NCI-H446 (cell line): Measurements from ENCODE around the gene NRXN2.
"Not testable (repeated sequence)": the region's sequence is repeated elsewhere in the genome, so short reads cannot be mapped to it uniquely, and the experiment has no call there.

Source experiments
- DNase-seq, 2 experiments: peaks; one replicate each; lab custom pipeline; 2025; lab: John Stamatoyannopoulos, UW

NRXN2 gene

DNA sequence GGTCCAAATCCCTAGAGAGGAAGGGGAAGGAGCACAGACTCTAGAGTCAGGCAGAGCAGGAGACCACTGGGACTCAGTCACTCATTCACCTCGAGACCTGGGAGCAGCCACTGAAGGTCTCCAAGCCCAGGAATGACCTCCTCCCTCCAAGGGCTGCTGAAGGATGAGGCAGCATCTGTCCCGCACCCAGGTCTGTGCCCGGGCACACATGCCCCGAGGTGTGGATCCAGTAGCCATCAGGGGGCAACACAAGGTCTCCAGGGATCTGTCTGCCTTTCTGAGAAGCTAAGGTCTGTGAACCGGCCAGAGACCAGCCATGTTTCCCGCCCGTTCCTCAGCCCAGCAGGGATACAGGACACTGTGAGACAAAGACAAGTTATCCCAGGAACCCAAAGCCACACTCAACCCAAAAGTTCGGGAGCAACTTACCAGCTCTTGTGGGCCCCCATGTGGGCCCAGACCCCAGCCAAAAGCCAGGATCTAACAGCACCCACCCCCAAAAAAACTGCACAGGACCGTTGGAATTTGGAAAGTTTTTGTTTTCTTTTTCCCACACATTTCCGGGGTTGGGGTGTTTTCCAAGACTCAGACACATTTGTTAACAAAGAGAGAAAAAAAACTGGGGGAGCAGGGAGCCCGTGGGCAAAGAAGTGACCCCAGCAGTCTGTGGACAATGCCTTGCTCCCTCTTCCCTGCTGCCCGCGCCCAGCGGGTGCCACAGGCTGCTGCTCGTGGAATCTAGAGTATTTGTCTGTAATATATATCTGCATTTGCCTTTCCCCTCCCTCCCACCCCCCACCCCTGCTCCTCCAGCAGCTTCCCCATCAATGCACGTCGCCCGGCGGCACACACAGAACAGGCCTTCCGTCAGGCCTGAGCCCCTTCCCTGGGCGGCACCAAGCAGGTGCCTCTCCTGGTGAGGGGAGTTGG is 117.1 kb downstream of the NRXN2 start:
- no peak for DNase-seq

DNA sequence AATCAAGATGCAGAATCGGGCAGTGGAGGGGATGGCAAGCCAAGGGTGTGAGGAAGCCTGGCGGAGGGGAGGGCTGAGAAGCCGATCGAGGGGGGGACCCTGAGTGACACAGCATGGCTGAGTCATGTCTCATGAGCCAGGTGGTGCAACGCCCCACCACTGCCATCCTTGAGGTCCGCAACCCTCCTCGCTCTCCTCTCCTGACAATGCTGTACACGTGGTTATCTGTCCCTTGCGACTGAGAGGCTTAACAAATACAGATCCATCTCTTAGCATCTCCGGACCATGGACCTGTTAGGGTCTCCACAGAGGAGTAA is 117.8 kb downstream of the NRXN2 start:
- DNase-seq: no peak

DNA sequence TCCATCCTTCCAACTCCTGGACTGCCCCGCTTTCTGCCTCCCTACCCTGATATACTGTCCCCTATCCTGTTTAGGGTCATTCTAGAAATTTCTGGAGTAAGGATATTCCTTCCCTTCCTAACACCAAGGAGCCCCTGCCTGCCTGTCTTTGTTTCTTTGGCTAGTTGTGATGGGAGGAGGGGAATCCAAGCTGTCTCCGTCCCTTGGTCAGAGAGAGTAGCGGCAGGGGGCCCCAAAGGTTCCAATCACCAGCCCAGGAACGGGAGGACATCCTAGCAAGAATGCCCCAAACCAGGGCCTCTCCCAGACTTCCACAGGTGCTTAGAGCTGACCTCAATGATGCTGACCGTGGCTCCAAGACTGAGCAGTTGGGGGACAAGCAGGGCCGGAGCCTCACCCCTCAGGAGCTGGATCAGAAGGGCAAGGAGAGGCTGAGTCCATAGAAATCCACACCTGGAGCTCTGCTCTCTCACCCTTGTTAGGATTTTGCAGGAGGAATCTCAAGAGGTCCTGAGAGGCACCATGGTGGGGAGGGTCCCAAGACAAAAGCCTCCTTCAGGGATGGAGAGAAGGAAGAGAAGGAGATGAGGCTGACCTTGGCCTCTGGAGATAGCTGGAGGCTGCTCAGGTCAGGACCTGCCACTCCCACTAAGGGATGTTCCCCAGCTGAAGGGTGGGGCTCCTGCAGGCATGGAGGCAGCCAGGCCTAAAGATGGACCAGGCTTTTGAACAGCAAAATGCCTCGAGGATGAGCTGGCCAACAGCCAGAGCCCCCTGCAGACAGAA is 118.3 kb downstream of the NRXN2 start:
- DNase-seq: no peak

DNA sequence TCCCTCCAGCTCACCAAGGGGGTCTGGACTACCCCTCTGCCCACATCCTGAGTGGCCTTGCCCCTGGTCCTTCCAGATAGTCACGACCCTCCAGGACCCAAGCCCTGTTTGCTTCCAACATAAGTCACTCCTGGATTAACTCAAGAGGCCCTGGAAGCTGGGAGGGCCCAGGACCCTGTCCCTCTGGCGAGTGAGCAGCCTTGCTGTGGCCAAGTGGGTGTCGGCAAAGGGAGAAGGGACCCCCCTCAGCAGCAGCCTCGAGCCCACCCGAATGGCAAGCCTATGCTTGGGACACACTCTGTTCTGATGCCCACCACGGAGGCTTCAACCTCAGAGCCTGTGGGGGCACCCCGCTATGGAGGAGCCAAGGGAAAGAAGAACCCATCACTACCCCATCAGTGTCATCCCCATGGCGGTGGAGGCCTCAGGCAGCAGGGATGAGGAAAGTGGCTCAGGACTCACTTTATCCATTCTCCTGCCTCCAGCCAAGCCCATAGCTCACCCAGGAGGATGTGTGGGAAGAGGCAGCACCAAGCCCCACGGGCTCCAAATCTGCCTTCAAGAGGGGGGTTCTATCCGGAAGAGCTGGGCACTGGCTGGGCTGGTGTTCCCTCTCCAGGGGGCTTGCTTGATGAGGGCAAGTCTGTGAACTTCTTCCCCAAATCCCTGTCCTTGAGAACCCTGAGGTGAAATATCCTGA is 119.4 kb downstream of the NRXN2 start:
- no peak for DNase-seq

DNA sequence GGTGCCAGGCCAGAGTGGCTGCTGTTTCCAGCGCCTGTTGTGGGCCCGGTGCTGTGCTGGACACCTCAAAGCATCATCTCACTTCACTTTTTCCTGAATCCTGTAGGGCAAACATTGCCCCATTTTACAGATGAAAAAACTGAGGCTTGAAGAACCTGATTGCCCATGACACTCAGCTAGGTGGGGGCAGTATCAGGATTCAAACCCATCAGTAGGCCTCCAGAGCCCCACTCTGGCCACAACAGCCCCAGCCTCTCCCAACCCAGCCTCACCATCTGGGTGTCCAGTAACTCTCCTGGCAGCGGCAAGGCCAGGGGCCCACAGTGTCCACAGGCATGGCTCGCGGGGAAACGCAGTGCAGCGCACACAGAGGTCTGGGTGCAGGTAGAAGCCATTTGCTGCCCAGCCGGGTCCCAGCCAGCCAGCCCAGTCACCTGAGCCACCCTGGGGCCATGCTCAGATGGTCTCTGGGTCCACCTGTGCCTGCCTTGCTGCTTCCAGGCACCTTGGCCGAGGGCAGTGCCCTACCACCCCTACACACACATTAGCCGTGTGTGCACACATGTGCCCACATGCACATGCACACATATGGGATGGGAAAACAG is 120.4 kb downstream of the NRXN2 start:
- DNase-seq: no peak

DNA sequence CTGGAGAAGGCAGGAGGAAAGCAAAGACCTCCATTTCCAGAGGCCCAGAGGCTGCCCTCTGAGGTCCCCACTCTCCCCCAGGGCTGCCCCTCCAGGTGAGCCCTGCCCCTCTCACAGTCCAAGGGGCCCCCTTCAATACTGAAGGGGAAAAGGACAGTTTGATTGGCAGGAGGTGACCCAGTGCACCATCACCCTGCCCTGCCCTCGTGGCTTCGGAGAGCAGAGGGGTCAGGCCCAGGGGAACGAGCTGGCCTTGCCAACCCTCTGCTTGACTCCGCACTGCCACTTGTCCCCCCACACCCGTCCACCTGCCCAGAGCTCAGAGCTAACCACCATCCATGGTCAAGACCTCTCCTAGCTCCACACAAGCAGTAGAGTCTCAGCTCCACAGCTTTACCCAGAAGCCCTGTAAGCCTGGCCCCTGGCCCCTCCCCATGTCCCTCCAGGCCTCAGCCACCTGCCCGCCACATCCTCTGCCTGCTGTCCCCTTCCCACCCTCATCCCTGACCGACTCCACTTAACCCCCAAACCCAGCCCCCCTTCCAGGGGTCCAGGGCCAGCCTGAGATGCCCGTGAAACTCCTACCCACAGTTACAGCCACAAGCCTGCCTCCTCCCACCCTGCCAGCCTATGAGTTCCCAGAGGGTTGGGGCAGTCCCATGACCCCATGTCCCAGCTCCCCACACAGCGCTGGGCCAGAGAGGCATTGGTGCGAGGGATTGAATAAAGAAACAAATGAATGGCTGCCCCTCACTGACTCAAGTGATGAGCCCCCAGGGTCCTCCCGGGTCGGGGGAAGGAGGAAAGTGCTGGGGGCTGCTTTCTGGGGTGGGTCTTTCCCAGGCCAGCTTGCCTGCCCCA is 121.2 kb downstream of the NRXN2 start:
- DNase-seq: no peak

DNA sequence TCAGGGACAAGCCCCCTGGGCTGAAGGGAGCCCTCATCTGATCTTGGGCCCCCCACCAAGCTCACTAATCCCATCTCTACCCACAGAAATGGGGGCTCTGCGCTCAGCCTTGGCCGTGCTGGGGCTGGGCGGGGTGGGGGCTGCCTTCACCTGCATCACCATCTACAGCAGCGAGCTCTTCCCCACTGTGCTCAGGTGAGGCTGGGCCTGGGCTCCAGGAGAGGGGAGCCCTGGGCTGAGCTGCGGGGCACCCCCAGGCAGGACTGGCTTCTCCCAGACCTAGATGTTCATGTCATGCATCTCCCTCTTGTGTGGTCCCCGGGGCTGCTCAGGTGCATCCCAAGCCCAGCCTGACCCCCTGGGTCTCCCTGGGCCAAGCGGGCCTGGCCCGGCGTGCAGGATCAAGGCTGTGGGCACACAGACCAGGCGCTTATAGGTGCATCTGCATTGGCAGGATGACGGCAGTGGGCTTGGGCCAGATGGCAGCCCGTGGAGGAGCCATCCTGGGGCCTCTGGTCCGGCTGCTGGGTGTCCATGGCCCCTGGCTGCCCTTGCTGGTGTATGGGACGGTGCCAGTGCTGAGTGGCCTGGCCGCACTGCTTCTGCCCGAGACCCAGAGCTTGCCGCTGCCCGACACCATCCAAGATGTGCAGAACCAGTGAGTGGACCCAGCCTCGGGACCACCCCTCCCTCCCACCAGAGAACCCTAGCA is 122.6 kb downstream of the NRXN2 start:
- no peak for DNase-seq

DNA sequence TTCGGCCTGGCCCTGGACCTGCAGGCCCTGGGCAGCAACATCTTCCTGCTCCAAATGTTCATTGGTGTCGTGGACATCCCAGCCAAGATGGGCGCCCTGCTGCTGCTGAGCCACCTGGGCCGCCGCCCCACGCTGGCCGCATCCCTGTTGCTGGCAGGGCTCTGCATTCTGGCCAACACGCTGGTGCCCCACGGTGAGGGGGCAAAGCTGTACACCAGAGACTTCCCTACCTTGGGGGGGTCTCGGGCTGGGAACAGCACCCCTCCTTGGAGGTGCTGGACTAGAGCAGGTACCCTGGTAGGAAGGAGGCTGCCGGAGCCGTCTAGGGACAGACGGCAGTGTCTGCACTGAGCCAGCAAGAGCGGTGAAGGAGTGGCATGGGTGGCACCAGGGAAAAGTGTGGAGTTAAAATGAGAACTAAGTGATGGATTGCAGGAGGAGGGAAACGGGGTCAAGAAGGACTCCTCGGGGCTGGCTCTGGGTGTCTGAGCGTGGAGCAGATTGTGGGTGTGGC is 123.2 kb downstream of the NRXN2 start:
- no peak for DNase-seq

DNA sequence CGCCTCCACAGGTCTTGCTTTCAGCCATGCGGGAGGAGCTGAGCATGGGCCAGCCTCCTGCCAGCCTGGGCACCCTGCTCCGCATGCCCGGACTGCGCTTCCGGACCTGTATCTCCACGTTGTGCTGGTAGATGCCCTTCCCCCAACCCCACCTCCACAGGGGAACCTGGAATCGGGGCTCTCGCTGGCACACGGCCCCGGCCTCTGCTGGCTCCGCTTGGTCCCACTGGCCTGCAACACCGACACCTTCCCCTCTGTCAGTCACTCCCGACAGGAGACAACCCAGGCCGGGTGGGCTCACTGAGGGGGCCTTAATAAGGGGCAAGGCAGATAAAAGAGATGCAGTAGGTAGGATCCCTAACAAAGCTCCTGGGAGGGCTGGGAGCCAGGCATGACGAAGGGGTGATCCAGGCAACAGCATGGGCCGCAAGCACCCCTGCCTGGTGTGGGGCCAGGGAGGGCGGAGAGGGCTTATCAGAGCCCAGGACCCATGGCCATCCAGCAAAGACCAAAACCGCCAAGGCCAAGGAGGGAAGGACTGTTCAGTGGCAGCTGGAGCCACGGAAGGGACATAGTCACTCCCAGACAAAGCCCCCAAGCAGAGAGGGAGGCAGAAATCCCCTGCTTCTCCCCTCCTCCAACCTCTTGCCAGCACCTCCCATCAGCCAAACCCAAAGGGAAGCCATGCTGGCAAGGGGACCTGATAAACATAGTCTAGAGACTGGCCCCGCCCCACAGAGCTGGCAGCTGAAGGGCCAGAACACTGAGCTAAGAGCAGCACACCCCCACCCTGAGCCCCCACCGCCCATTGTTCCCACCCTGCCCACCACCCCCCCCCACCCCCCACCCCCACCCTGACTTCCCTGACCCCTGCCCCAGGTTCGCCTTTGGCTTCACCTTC is 124.0 kb downstream of the NRXN2 start:
- no peak for DNase-seq

DNA sequence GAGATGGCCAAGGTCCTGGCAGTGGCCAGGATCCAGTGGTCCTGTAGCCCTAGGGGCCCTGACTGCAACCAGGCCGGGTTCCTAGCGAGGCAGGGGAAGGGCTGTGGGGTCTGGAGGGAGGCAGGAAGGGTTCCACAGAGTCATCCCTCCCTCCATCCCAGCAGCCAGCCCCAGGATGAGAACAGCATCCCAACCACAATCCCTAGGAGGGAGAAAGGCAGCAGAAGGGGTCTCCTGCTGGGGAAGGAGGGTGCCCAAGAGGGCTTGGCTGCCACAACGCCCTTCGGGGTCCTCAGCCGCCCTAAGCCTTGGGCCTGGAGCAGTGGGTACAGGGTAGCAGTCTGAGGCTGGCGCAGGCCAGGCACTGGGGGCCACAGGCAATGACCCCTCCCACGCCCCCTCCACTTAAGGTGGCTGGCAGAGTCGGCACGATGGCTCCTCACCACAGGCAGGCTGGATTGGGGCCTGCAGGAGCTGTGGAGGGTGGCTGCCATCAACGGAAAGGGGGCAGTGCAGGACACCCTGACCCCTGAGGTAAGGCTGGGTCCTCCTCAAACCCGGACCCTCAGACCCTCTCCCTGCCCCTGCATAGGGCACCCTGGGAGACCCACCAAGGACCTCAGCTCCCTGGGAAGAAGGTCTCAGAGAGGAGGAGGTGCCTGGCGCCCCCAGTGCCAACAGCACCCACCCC is 124.7 kb downstream of the NRXN2 start:
- DNase-seq: no peak

DNA sequence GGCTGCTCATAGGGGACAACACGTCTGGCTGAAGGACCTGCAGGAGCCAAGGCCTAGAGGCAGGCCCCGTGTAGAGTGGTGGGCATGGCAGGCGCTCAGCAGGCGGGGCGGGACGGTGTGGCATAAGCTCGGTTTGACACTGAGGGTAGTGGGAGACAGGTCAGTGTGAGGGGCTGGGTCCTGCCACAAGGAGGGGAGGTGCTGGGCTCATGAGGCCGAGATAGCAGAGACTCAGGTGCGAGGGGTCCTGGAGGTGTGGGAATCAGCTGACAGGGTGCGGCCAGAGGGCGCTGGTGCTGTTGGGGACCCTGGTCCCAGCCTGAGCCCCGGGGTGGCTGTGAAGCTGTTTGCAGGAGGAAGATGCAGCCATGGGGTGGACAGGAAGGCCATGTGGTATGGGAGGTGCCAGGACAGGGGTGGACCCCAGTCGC is 125.3 kb downstream of the NRXN2 start:
- no peak for DNase-seq

DNA sequence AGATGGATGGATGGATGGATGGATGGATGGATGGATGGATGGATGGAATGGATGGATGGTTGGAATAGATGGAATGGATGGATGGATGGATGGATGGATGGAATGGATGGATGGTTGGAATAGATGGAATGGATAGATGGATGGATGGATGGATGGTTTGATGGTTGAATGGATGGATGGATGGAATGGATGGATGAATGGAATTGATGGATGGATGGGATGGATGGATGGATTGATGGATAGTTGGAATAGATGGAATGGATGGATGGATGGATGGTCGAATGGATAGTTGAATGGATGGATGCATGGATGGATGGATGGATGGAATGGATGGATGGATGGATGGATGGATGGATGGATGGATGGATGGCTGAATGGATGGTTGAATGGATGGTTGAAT is 127.1 kb downstream of the NRXN2 start:
- DNase-seq: not testable (repeated sequence)

DNA sequence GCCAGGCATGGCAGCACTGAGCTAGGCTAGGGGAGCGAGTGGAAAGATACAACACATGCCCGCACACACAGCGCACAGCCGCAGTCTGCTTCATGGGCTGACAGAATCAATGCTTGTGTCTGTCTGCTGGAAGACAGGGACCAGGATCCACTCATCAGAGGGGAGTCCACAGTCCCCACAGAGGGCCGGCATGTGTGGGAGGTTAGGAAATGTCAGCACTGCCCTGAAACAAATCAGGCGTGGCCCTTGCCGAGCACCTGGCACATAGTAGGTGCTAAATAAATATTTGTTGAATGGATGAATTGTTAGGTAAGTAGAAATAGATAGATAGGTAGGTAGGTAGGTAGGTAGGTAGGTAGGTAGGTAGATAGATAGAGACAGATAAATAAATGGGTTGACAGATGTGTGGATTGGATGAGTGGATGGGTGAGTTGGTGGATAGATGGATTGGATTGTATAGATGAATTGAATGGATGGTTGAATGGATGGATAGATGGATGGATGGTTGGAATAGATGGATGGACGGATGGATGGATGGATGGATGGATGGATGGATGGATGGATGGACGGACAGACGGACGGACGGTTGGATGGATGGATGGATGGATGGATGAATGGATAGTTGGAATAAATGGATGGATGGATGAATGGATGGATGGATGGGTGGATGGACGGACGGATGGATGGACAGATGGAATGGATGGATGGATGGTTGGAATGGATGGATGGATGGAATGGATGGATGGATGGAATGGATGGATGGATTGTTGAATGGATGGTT is 128.6 kb downstream of the NRXN2 start:
- DNase-seq: no peak

DNA sequence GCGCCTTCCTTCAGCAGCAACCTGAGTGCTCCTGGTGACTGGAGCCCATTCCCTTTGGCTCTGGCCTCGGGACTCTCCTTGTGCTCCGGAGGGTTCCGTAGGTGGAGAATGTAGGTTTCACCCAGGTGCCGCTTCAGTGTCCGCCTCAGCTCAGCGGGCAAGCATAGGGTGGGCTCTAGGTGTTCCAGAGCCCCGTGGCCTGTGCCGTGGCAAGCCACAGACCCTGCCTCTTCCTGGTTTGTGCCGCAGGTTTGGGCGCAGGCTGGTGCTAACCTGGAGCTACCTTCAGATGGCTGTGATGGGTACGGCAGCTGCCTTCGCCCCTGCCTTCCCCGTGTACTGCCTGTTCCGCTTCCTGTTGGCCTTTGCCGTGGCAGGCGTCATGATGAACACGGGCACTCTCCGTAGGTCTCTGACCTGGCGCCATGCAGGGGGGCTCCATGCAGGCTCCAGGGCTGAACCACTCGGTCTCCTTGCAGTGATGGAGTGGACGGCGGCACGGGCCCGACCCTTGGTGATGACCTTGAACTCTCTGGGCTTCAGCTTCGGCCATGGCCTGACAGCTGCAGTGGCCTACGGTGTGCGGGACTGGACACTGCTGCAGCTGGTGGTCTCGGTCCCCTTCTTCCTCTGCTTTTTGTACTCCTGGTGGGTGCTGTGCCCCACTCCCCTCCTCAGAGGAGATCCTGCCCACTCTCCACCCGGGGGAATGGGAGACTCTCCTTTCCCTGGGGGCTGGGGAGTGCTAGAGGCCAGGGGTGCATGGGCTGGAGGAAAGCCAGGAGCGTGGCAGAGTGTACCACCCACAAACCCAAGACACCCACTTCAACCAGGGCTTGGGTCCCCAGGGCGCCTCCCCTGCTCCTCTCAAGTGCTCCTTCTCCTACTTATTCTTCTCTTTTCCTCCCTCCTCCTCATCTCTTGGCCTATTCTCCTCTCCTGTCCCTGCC is 129.6 kb downstream of the NRXN2 start:
- no peak for DNase-seq

DNA sequence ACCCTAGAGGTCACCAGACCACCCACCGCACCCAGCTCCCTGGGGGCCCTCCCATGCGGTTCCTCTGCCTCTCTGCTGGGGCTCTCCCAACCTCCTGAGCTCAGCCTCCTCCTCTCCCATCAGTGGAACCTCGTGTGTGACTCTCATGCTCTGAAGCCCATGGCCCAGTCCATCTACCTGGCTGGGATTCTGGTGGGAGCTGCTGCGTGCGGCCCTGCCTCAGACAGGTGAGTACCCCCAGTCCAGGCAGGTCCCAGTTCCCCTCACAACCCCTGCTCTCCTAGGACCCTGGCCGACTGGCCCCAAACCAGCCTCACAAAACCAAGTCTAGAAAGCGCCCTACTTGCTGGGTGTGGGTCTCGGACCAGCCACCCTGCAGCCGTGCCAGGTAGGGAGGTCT is 130.3 kb downstream of the NRXN2 start:
- DNase-seq: no peak

DNA sequence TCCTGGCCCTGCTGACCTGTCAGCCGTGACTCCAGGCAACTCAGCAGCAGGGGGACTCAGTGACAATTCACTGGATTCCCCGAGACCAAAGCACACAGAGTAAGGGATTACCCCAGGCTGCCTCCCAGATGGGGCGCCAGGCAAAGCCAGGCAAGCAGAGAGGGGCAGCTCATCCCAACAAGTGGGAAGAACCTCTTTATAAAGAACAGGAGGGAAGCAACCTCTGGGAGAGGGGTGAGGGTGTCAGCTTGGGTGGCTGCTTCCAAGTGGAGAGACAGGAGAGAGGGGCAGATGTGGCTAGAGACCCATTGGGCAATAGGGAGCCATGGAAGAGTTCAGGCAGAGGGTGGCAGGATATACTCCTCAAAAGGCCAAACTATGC is 130.8 kb downstream of the NRXN2 start:
- no peak for DNase-seq
